ENCODE results near the gene CUEDC2.

Gene CUEDC2

GRCh38 chr10:102406815-102407214, 25.6 kb downstream of the CUEDC2 start:
- POLR2A ChIA-PET: interaction anchor here (0.7 kb wide), 1 partner anchor 223 kb away, joined by 4 read pairs; no protein-coding TSS in a partner anchor
- CTCF ChIA-PET: interaction anchor here (1.7 to 6.6 kb wide), 5 partner anchors 8 to 177 kb away, joined by 5 to 88 read pairs (median 41); partner anchors contain the start of genes ELOVL3, FBXL15 and NFKB2
- no peak for TF ChIP-seq CTCF (IDR thresholded peaks at IDR 0.05; ENCODE audit: control extremely low read depth, extremely low read depth, low read depth, missing control alignments)
- no peak for DNase-seq (ENCODE audit: extremely low spot score)

GRCh38 chr10:102405632-102406031, 26.7 kb downstream of the CUEDC2 start:
- ChIA-PET CTCF (interaction anchor here (1.2 to 6.6 kb wide), 8 partner anchors 10 to 236 kb away, joined by 3 to 88 read pairs (median 13); partner anchors contain the start of genes C10orf95, ELOVL3, FBXL15 and NFKB2), POLR2A (interaction anchor here (0.7 kb wide), 1 partner anchor 45 kb away, joined by 3 read pairs; no protein-coding TSS in a partner anchor)

GRCh38 chr10:102405108-102405571, 27.2 kb downstream of the CUEDC2 start:
- ChIA-PET CTCF (interaction anchor here (0.6 to 6.6 kb wide), 13 partner anchors 10 to 236 kb away, joined by 3 to 88 read pairs (median 6); partner anchors contain the start of genes C10orf95, ELOVL3, FBXL15 and NFKB2), POLR2A (no interaction called here)
- DNase-seq (ENCODE audit: extremely low spot score): no peak
- no peak for TF ChIP-seq CTCF (IDR thresholded peaks at IDR 0.05; ENCODE audit: control extremely low read depth, extremely low read depth, low read depth, missing control alignments)

More at GRCh38 chr10:102405632-102406031, 26.7 kb downstream of the CUEDC2 start:
- DNase-seq (ENCODE audit: extremely low spot score): no peak
- TF ChIP-seq CTCF (IDR thresholded peaks at IDR 0.05; ENCODE audit: control extremely low read depth, extremely low read depth, low read depth, missing control alignments): no peak

- ChIA-PET CTCF (interaction anchor here (0.6 to 6.6 kb wide), 19 partner anchors 7 to 235 kb away, joined by 3 to 88 read pairs (median 5); partner anchors contain the start of genes C10orf95, ELOVL3, FBXL15 and NFKB2), POLR2A (interaction anchor here (0.6 kb wide), 1 partner anchor 32 kb away, joined by 9 read pairs; no protein-coding TSS in a partner anchor)
- TF ChIP-seq CTCF (IDR thresholded peaks at IDR 0.05; ENCODE audit: control extremely low read depth, extremely low read depth, low read depth, missing control alignments): no peak
- no peak for DNase-seq (ENCODE audit: extremely low spot score)
These were observed 27.8 kb downstream of the CUEDC2 start for GRCh38 chr10:102404361-102405107.

- ChIA-PET POLR2A (interaction anchor here (0.6 kb wide), 1 partner anchor 14 kb away, joined by 3 read pairs; no protein-coding TSS in a partner anchor), CTCF (interaction anchor here (0.6 to 6.6 kb wide), 27 partner anchors 9 to 714 kb away, joined by 3 to 88 read pairs (median 4); partner anchors contain the start of genes C10orf95, CUEDC2, ELOVL3 and FBXL15)
These were observed 29.3 kb downstream of the CUEDC2 start for GRCh38 chr10:102403115-102403514.

More at GRCh38 chr10:102403115-102403514, 29.3 kb downstream of the CUEDC2 start:
- no peak for DNase-seq (ENCODE audit: extremely low spot score)
- TF ChIP-seq CTCF (IDR thresholded peaks at IDR 0.05; ENCODE audit: control extremely low read depth, extremely low read depth, low read depth, missing control alignments): no peak

Data from GM10248 (cell line).